Measurements from ENCODE around the gene INCENP.
"Not testable (repeated sequence)": the region's sequence is repeated elsewhere in the genome, so short reads cannot be mapped to it uniquely, and the experiment has no call there.

The INCENP gene

GRCh38 chr11:62171261-62171723 lies 47.5 kb downstream of the INCENP start:
- no peak overlapping the region for H3K4me3 ChIP-seq (ENCODE audit: insufficient read depth, low read depth, low read length)
- whole genome bisulfite sequencing, 2 experiments = 18 to 19% methylated on average over 14 of the region's 14 CpGs
- no peaks in the 10 kb centered on the region for H3K36me3 ChIP-seq (ENCODE audit: control insufficient read depth, insufficient read depth, low read length)
- no peak overlapping the region for H3K27ac ChIP-seq (ENCODE audit: insufficient read depth, low read depth, low read length, poor library complexity, severe bottlenecking)
- no peaks in the 10 kb centered on the region for H3K9me3 ChIP-seq (ENCODE audit: control insufficient read depth, low read length)
- peaks cover 3% of the 10 kb centered on the region for H3K27me3 ChIP-seq (ENCODE audit: control insufficient read depth, insufficient read depth, low read length, poor library complexity, severe bottlenecking)
- H3K4me1 ChIP-seq (ENCODE audit: control insufficient read depth, insufficient read depth, low read length) = no peaks in the 10 kb centered on the region

GRCh38 chr11:62172294-62172693 lies 48.5 kb downstream of the INCENP start:
- 81 to 82% methylated on average over 7 of the region's 7 CpGs for WGBS, 2 experiments
- Histone ChIP-seq H3K9me3 (ENCODE audit: control insufficient read depth, low read length) (no peaks in the 10 kb centered on the region), H3K4me1 (ENCODE audit: control insufficient read depth, insufficient read depth, low read length) (no peaks in the 10 kb centered on the region), H3K4me3 (ENCODE audit: insufficient read depth, low read depth, low read length) (no peak overlapping the region), H3K27me3 (ENCODE audit: control insufficient read depth, insufficient read depth, low read length, poor library complexity, severe bottlenecking) (peaks cover 3% of the 10 kb centered on the region), H3K27ac (ENCODE audit: insufficient read depth, low read depth, low read length, poor library complexity, severe bottlenecking) (no peak overlapping the region), H3K36me3 (ENCODE audit: control insufficient read depth, insufficient read depth, low read length) (no peaks in the 10 kb centered on the region)

- Histone ChIP-seq H3K36me3 (ENCODE audit: control insufficient read depth, insufficient read depth, low read length) (no peaks in the 10 kb centered on the region), H3K9me3 (ENCODE audit: control insufficient read depth, low read length) (no peaks in the 10 kb centered on the region), H3K27me3 (ENCODE audit: control insufficient read depth, insufficient read depth, low read length, poor library complexity, severe bottlenecking) (peaks cover 3% of the 10 kb centered on the region), H3K4me1 (ENCODE audit: control insufficient read depth, insufficient read depth, low read length) (no peaks in the 10 kb centered on the region), H3K4me3 (ENCODE audit: insufficient read depth, low read depth, low read length) (no peak overlapping the region), H3K27ac (ENCODE audit: insufficient read depth, low read depth, low read length, poor library complexity, severe bottlenecking) (no peak overlapping the region)
- 86 to 87% methylated on average over 3 of the region's 3 CpGs for WGBS, 2 experiments
These were observed 53.0 kb downstream of the INCENP start for GRCh38 chr11:62176766-62177165.

- Histone ChIP-seq H3K4me1 (ENCODE audit: control insufficient read depth, insufficient read depth, low read length) (no peaks in the 10 kb centered on the region), H3K36me3 (ENCODE audit: control insufficient read depth, insufficient read depth, low read length) (no peaks in the 10 kb centered on the region), H3K9me3 (ENCODE audit: control insufficient read depth, low read length) (no peaks in the 10 kb centered on the region), H3K27me3 (ENCODE audit: control insufficient read depth, insufficient read depth, low read length, poor library complexity, severe bottlenecking) (no peaks in the 10 kb centered on the region), H3K27ac (ENCODE audit: insufficient read depth, low read depth, low read length, poor library complexity, severe bottlenecking) (no peak overlapping the region), H3K4me3 (ENCODE audit: insufficient read depth, low read depth, low read length) (no peak overlapping the region)
- WGBS, 2 experiments = 87 to 92% methylated on average over 5 of the region's 5 CpGs
These were observed 56.2 kb downstream of the INCENP start for GRCh38 chr11:62179995-62180394.

GRCh38 chr11:62181097-62181496 lies 57.3 kb downstream of the INCENP start:
- Histone ChIP-seq H3K27me3 (ENCODE audit: control insufficient read depth, insufficient read depth, low read length, poor library complexity, severe bottlenecking) (no peaks in the 10 kb centered on the region), H3K9me3 (ENCODE audit: control insufficient read depth, low read length) (no peaks in the 10 kb centered on the region), H3K27ac (ENCODE audit: insufficient read depth, low read depth, low read length, poor library complexity, severe bottlenecking) (no peak overlapping the region), H3K4me1 (ENCODE audit: control insufficient read depth, insufficient read depth, low read length) (peaks cover 3% of the 10 kb centered on the region), H3K36me3 (ENCODE audit: control insufficient read depth, insufficient read depth, low read length) (no peaks in the 10 kb centered on the region), H3K4me3 (ENCODE audit: insufficient read depth, low read depth, low read length) (no peak overlapping the region)
- 86 to 93% methylated on average over 2 of the region's 2 CpGs for WGBS, 2 experiments

GRCh38 chr11:62182147-62182891 lies 58.5 kb downstream of the INCENP start:
- Histone ChIP-seq H3K4me3 (ENCODE audit: insufficient read depth, low read depth, low read length) (no peak overlapping the region), H3K9me3 (ENCODE audit: control insufficient read depth, low read length) (no peaks in the 10 kb centered on the region), H3K4me1 (ENCODE audit: control insufficient read depth, insufficient read depth, low read length) (peaks cover 4% of the 10 kb centered on the region), H3K27me3 (ENCODE audit: control insufficient read depth, insufficient read depth, low read length, poor library complexity, severe bottlenecking) (no peaks in the 10 kb centered on the region), H3K36me3 (ENCODE audit: control insufficient read depth, insufficient read depth, low read length) (no peaks in the 10 kb centered on the region), H3K27ac (ENCODE audit: insufficient read depth, low read depth, low read length, poor library complexity, severe bottlenecking) (no peak overlapping the region)
- 87 to 88% methylated on average over 5 to 7 of the region's 8 CpGs for WGBS, 2 experiments

- 73 to 88% methylated on average over 2 of the region's 2 CpGs for WGBS, 2 experiments
- H3K27ac ChIP-seq (ENCODE audit: insufficient read depth, low read depth, low read length, poor library complexity, severe bottlenecking) = no peak overlapping the region
- no peak overlapping the region for H3K4me3 ChIP-seq (ENCODE audit: insufficient read depth, low read depth, low read length)
These were observed 62.4 kb downstream of the INCENP start for GRCh38 chr11:62186195-62186594.

GRCh38 chr11:62190011-62190410 lies 66.2 kb downstream of the INCENP start, which contains the start of gene SCGB1D1:
TSS of gene SCGB1D1 (plus strand) at chr11:62190216. CDS start at chr11:62190285, 69 bp downstream.
- Histone ChIP-seq H3K4me3 (ENCODE audit: insufficient read depth, low read depth, low read length) (no peak within 1 kb of the TSS), H3K27ac (ENCODE audit: insufficient read depth, low read depth, low read length, poor library complexity, severe bottlenecking) (no peak within 1 kb of the TSS), H3K4me1 (ENCODE audit: control insufficient read depth, insufficient read depth, low read length) (peaks cover 4% of the 10 kb centered on the region), H3K36me3 (ENCODE audit: control insufficient read depth, insufficient read depth, low read length) (no peaks in the 10 kb centered on the region), H3K9me3 (ENCODE audit: control insufficient read depth, low read length) (no peaks in the 10 kb centered on the region), H3K27me3 (ENCODE audit: control insufficient read depth, insufficient read depth, low read length, poor library complexity, severe bottlenecking) (no peaks in the 10 kb centered on the region)
- WGBS, 2 experiments = 86 to 87% methylated on average over 9 of the region's 9 CpGs

More at GRCh38 chr11:62186195-62186594, 62.4 kb downstream of the INCENP start:
- no peaks in the 10 kb centered on the region for H3K27me3 ChIP-seq (ENCODE audit: control insufficient read depth, insufficient read depth, low read length, poor library complexity, severe bottlenecking)
- H3K9me3 ChIP-seq (ENCODE audit: control insufficient read depth, low read length) = no peaks in the 10 kb centered on the region
- H3K4me1 ChIP-seq (ENCODE audit: control insufficient read depth, insufficient read depth, low read length) = peaks cover 4% of the 10 kb centered on the region
- no peaks in the 10 kb centered on the region for H3K36me3 ChIP-seq (ENCODE audit: control insufficient read depth, insufficient read depth, low read length)

GRCh38 chr11:62193952-62194351 lies 70.1 kb downstream of the INCENP start:
- H3K27me3 ChIP-seq (ENCODE audit: control insufficient read depth, insufficient read depth, low read length, poor library complexity, severe bottlenecking) = no peaks in the 10 kb centered on the region
- WGBS, 2 experiments = 80 to 84% methylated on average over 4 of the region's 4 CpGs

GRCh38 chr11:62195010-62195409 lies 71.2 kb downstream of the INCENP start:
- H3K27ac ChIP-seq (ENCODE audit: insufficient read depth, low read depth, low read length, poor library complexity, severe bottlenecking); H3K4me1 ChIP-seq (ENCODE audit: control insufficient read depth, insufficient read depth, low read length); H3K9me3 ChIP-seq (ENCODE audit: control insufficient read depth, low read length); H3K36me3 ChIP-seq (ENCODE audit: control insufficient read depth, insufficient read depth, low read length); H3K27me3 ChIP-seq (ENCODE audit: control insufficient read depth, insufficient read depth, low read length, poor library complexity, severe bottlenecking); H3K4me3 ChIP-seq (ENCODE audit: insufficient read depth, low read depth, low read length): not testable (repeated sequence)
- 17 to 32% methylated on average over 3 to 4 of the region's 9 CpGs for WGBS, 2 experiments

More at GRCh38 chr11:62193952-62194351, 70.1 kb downstream of the INCENP start:
- H3K4me3 ChIP-seq (ENCODE audit: insufficient read depth, low read depth, low read length) = no peak overlapping the region
- no peaks in the 10 kb centered on the region for H3K9me3 ChIP-seq (ENCODE audit: control insufficient read depth, low read length)
- H3K4me1 ChIP-seq (ENCODE audit: control insufficient read depth, insufficient read depth, low read length) = peaks cover 6% of the 10 kb centered on the region
- H3K36me3 ChIP-seq (ENCODE audit: control insufficient read depth, insufficient read depth, low read length) = no peaks in the 10 kb centered on the region
- H3K27ac ChIP-seq (ENCODE audit: insufficient read depth, low read depth, low read length, poor library complexity, severe bottlenecking) = no peak overlapping the region

Measured in ectodermal cell (in vitro differentiated cells).